NCI-H748 treated with DMSO at 0.1 percent for 48 hours (cell line): ENCODE results near the gene CLDN5.
"Not testable (repeated sequence)": the region's sequence is repeated elsewhere in the genome, so short reads cannot be mapped to it uniquely, and the experiment has no call there.

Source experiments
- DNase-seq: peaks from one replicate; lab custom pipeline; 2025; lab: John Stamatoyannopoulos, UW

Gene CLDN5

GRCh38 chr22:19547620-19548019 is 23.4 kb upstream of the CLDN5 start:
- no peak for DNase-seq

GRCh38 chr22:19546680-19547079 is 22.5 kb upstream of the CLDN5 start:
- DNase-seq = no peak

- no peak for DNase-seq
Measured at GRCh38 chr22:19545935-19546207, 21.7 kb upstream of the CLDN5 start.

GRCh38 chr22:19543970-19544708 is 19.9 kb upstream of the CLDN5 start:
- DNase-seq = no peak

- no peak for DNase-seq
Measured at GRCh38 chr22:19540394-19540793, 16.2 kb upstream of the CLDN5 start.

GRCh38 chr22:19537941-19538488 is 13.8 kb upstream of the CLDN5 start:
- DNase-seq = no peak

- no peak for DNase-seq
Measured at GRCh38 chr22:19536564-19536963, 12.4 kb upstream of the CLDN5 start.

- DNase-seq = no peak
Measured at GRCh38 chr22:19535001-19535400, 10.8 kb upstream of the CLDN5 start.

- no peak for DNase-seq
Measured at GRCh38 chr22:19533857-19534256, 9.6 kb upstream of the CLDN5 start.

- no peak for DNase-seq
Measured at GRCh38 chr22:19533049-19533626, 8.9 kb upstream of the CLDN5 start.

- DNase-seq = not testable (repeated sequence)
Measured at GRCh38 chr22:19531327-19531726, 7.1 kb upstream of the CLDN5 start.

GRCh38 chr22:19530751-19531150 is 6.5 kb upstream of the CLDN5 start:
- DNase-seq = no peak

- no peak for DNase-seq
Measured at GRCh38 chr22:19529811-19530210, 5.6 kb upstream of the CLDN5 start.

- DNase-seq = no peak
Measured at GRCh38 chr22:19527861-19528417, 3.7 kb upstream of the CLDN5 start.

- no peak for DNase-seq
Measured at GRCh38 chr22:19527321-19527721, 3.1 kb upstream of the CLDN5 start.

- DNase-seq = no peak
Measured at GRCh38 chr22:19526702-19527111, 2.5 kb upstream of the CLDN5 start.

GRCh38 chr22:19526076-19526701 is 2.0 kb upstream of the CLDN5 start:
- DNase-seq = no peak

GRCh38 chr22:19525666-19526065 is 1.5 kb upstream of the CLDN5 start:
- no peak for DNase-seq

GRCh38 chr22:19525116-19525660 is 978 bp upstream of the CLDN5 start:
- no peak for DNase-seq

GRCh38 chr22:19523240-19524169 is 705 bp downstream of the CLDN5 start:
- no peak for DNase-seq

GRCh38 chr22:19522881-19523239 is 1.4 kb downstream of the CLDN5 start:
- DNase-seq = no peak
